Chondrocyte (in vitro differentiated cells): ENCODE results near the gene TPSB2. TPM values are rescaled to one million over a fixed set of nuclear protein-coding genes. Genes with fewer than 3 reads are reported as not detected.

Source experiments
- DNase-seq: peaks from one replicate; pipeline ENCODE4 v3.0.0; 2021; ENCODE audit warnings: mixed read lengths, low spot score
- H3K27ac Mint-ChIP-seq: one replicate; pipeline ENCODE4 v1.8.0; 2021; ENCODE audit warnings: mild to moderate bottlenecking, moderate library complexity, mixed read lengths; ENCODE audit not compliant: unreplicated experiment
- H3K27me3 Mint-ChIP-seq: 2 replicates; pipeline ENCODE4 v1.8.0; 2021; ENCODE audit warnings: low read depth, mixed read lengths
- H3K36me3 Mint-ChIP-seq: 2 replicates; pipeline ENCODE4 v1.8.0; 2021; ENCODE audit warnings: low read depth, mixed read lengths
- H3K4me1 Mint-ChIP-seq: 2 replicates; pipeline ENCODE4 v1.8.0; 2021; ENCODE audit warnings: low read depth, mild to moderate bottlenecking, mixed read lengths
- H3K4me3 Mint-ChIP-seq: one replicate; pipeline ENCODE4 v1.8.0; 2021; ENCODE audit warnings: mild to moderate bottlenecking, moderate library complexity, mixed read lengths; ENCODE audit not compliant: unreplicated experiment
- H3K9me3 Mint-ChIP-seq: 2 replicates; pipeline ENCODE4 v1.8.0; 2021; ENCODE audit warnings: low read depth, mixed read lengths
- CTCF ChIP-seq: fragments of 200-600 bp; sonication (generic); IDR thresholded peaks from 2 replicates; pipeline ENCODE4 v1.5.0; 2021; ENCODE audit warnings: antibody characterized with exemption, mild to moderate bottlenecking, moderate library complexity
- total RNA-seq: library from RNA; stranded (reverse); gene quantifications from 3 replicates; pipeline ENCODE4 v1.2.1, GENCODE V29; 2021

TPSB2 gene
- total RNA-seq, 1 donor from 2014 or later = not detected

- no peaks in the 10 kb centered on the region for H3K9me3 Mint-ChIP-seq
- TF ChIP-seq CTCF = no peak
- H3K27ac Mint-ChIP-seq = peak overlapping the region; percentile 91
- H3K36me3 Mint-ChIP-seq = peaks cover 2% of the 10 kb centered on the region
- peaks cover 31% of the 10 kb centered on the region for H3K4me1 Mint-ChIP-seq
- no peak for DNase-seq
- no peak overlapping the region for H3K4me3 Mint-ChIP-seq
- H3K27me3 Mint-ChIP-seq = no peaks in the 10 kb centered on the region
These were observed 46.8 kb downstream of the TPSB2 start for GRCh38 chr16:1182950-1183907.

- peaks cover 31% of the 10 kb centered on the region for H3K4me1 Mint-ChIP-seq
- no peak for DNase-seq
- peaks cover 2% of the 10 kb centered on the region for H3K36me3 Mint-ChIP-seq
- H3K27me3 Mint-ChIP-seq = no peaks in the 10 kb centered on the region
- peak overlapping the region; percentile 91 for H3K27ac Mint-ChIP-seq
- TF ChIP-seq CTCF = no peak
- no peaks in the 10 kb centered on the region for H3K9me3 Mint-ChIP-seq
- peak overlapping the region; percentile 42 for H3K4me3 Mint-ChIP-seq
These were observed 47.7 kb downstream of the TPSB2 start for GRCh38 chr16:1182316-1182671.

- Mint-ChIP-seq H3K4me3 (peak overlapping the region; percentile 31), H3K9me3 (no peaks in the 10 kb centered on the region), H3K4me1 (peaks cover 31% of the 10 kb centered on the region), H3K27ac (peak overlapping the region; percentile 91), H3K36me3 (peaks cover 2% of the 10 kb centered on the region), H3K27me3 (no peaks in the 10 kb centered on the region)
- peak; percentile 71 for TF ChIP-seq CTCF
- DNase-seq = no peak
These were observed 48.3 kb downstream of the TPSB2 start for GRCh38 chr16:1181404-1182315.

- no peaks in the 10 kb centered on the region for H3K27me3 Mint-ChIP-seq
- no peaks in the 10 kb centered on the region for H3K9me3 Mint-ChIP-seq
- H3K4me1 Mint-ChIP-seq = peaks cover 36% of the 10 kb centered on the region
- no peak for TF ChIP-seq CTCF
- DNase-seq = no peak
- peak overlapping the region; percentile 91 for H3K27ac Mint-ChIP-seq
- no peak overlapping the region for H3K4me3 Mint-ChIP-seq
- H3K36me3 Mint-ChIP-seq = no peaks in the 10 kb centered on the region
These were observed 49.2 kb downstream of the TPSB2 start for GRCh38 chr16:1180549-1181403.

Other genes starting within 250 kb of the TPSB2 start
- 0.10 to 0.15 TPM (median 0.15 TPM) in 3 replicates for gene SOX8, start 248.4 kb downstream of the TPSB2 start, total RNA-seq
- not detected in 3 replicates for gene SSTR5, start 157.4 kb downstream of the TPSB2 start, total RNA-seq
- not detected in 3 replicates for gene C1QTNF8, start 133.9 kb downstream of the TPSB2 start, total RNA-seq
- 55.9 to 73.4 TPM (median 73.2 TPM) in 3 replicates for gene CACNA1H, start 77.1 kb downstream of the TPSB2 start, total RNA-seq
- not detected in 3 replicates for gene TPSG1, start 4.9 kb downstream of the TPSB2 start, total RNA-seq
- gene TPSAB1, start 10.5 kb upstream of the TPSB2 start, total RNA-seq = not detected in 3 replicates
- gene TPSD1, start 25.9 kb upstream of the TPSB2 start, total RNA-seq = not detected in 3 replicates
- 97.9 to 110 TPM (median 105 TPM) in 3 replicates for gene UBE2I, start 79.5 kb upstream of the TPSB2 start, total RNA-seq
- gene BAIAP3, start 103.5 kb upstream of the TPSB2 start, total RNA-seq = 0.36 to 1.7 TPM (median 1.5 TPM) in 3 replicates
- 52.2 to 56.8 TPM (median 56.0 TPM) in 3 replicates for gene TSR3, start 121.7 kb upstream of the TPSB2 start, total RNA-seq
- 58.3 to 68.4 TPM (median 60.7 TPM) in 3 replicates for gene GNPTG, start 121.7 kb upstream of the TPSB2 start, total RNA-seq
- 12.3 to 16.1 TPM (median 12.6 TPM) in 3 replicates for gene UNKL, start 184.5 kb upstream of the TPSB2 start, total RNA-seq
- gene UQCC4, start 190.6 kb upstream of the TPSB2 start, total RNA-seq = 7.9 to 11.0 TPM (median 9.3 TPM) in 3 replicates
- not detected in 3 replicates for gene PERCC1, start 200.9 kb upstream of the TPSB2 start, total RNA-seq
- gene CCDC154, start 214.4 kb upstream of the TPSB2 start, total RNA-seq = 0.51 to 2.0 TPM (median 1.3 TPM) in 3 replicates
- gene CLCN7, start 244.8 kb upstream of the TPSB2 start, total RNA-seq = 81.7 to 97.0 TPM (median 95.2 TPM) in 3 replicates